Hindlimb muscle (tissue), 1 donor: ENCODE data around the gene SP6. TPM values are rescaled to one million over a fixed set of nuclear protein-coding genes. Genes with fewer than 3 reads are reported as not detected.

Experiments used
- DNase-seq: peaks from one replicate; pipeline ENCODE4 v3.0.0-alpha.2; 2013
- polyA plus RNA-seq: library from polyadenylated mRNA; unstranded; fragments of 120-200 nt; gene quantifications from one replicate; pipeline ENCODE4 v1.2.1, GENCODE V29; 2013; ENCODE audit not compliant: insufficient read length

Gene SP6
- polyA plus RNA-seq, 1 donor = 0.93 TPM

- DNase-seq = no peak
Observed at GRCh38 chr17:47853616-47854015, 2.7 kb upstream of the SP6 start.

- DNase-seq = no peak
Observed at GRCh38 chr17:47852113-47852949, 1.4 kb upstream of the SP6 start.

- no peak for DNase-seq
Observed at GRCh38 chr17:47851764-47852112, 775 bp upstream of the SP6 start.

- no peak for DNase-seq
Observed at GRCh38 chr17:47850373-47850691, 631 bp downstream of the SP6 start.

- no peak for DNase-seq
Observed at GRCh38 chr17:47848198-47848513, 2.8 kb downstream of the SP6 start.

GRCh38 chr17:47847341-47848197 lies 3.4 kb downstream of the SP6 start:
- DNase-seq = no peak

- DNase-seq = no peak
Observed at GRCh38 chr17:47846716-47847340, 4.1 kb downstream of the SP6 start.

GRCh38 chr17:47845716-47846075 lies 5.3 kb downstream of the SP6 start:
- DNase-seq = no peak

- DNase-seq = no peak
Observed at GRCh38 chr17:47844814-47845715, 5.9 kb downstream of the SP6 start.

GRCh38 chr17:47844227-47844626 lies 6.7 kb downstream of the SP6 start:
- no peak for DNase-seq

GRCh38 chr17:47843391-47843730 lies 7.6 kb downstream of the SP6 start:
- DNase-seq = no peak

GRCh38 chr17:47841488-47842291 lies 9.3 kb downstream of the SP6 start:
- DNase-seq = no peak

- DNase-seq = peak; percentile 90
Observed at GRCh38 chr17:47840742-47841487, 10.0 kb downstream of the SP6 start, which contains the start of gene SCRN2. TSS of gene SCRN2 (minus strand) at chr17:47841273. CDS start at chr17:47840843, 430 bp downstream.

- DNase-seq = no peak
Observed at GRCh38 chr17:47840001-47840741, 10.8 kb downstream of the SP6 start.

- no peak for DNase-seq
Observed at GRCh38 chr17:47839071-47839470, 11.9 kb downstream of the SP6 start.

GRCh38 chr17:47838636-47839035 lies 12.3 kb downstream of the SP6 start:
- DNase-seq = no peak

GRCh38 chr17:47837401-47838039 lies 13.4 kb downstream of the SP6 start:
- no peak for DNase-seq

GRCh38 chr17:47836601-47837000 lies 14.4 kb downstream of the SP6 start:
- no peak for DNase-seq

- DNase-seq = no peak
Observed at GRCh38 chr17:47834756-47835155, 16.2 kb downstream of the SP6 start.

- no peak for DNase-seq
Observed at GRCh38 chr17:47831934-47832327, 19.0 kb downstream of the SP6 start.
